Left renal pelvis (tissue), 4 donors: ENCODE data around the gene CNKSR3. TPM values are rescaled to one million over a fixed set of nuclear protein-coding genes. Genes with fewer than 3 reads are reported as not detected.
"Not testable (repeated sequence)": the region's sequence is repeated elsewhere in the genome, so short reads cannot be mapped to it uniquely, and the experiment has no call there.

Source experiments
- DNase-seq, 4 donors: peaks; one replicate each; pipeline ENCODE4 v3.0.0-alpha.2; 2013; ENCODE audit warnings: low read depth in 4 of 4, low spot score in 3 of 4
- polyA plus RNA-seq, 4 donors: library from polyadenylated mRNA; unstranded; fragments of 120-200 nt; gene quantifications; one replicate each; pipeline ENCODE4 v1.2.1, GENCODE V29; 2013; ENCODE audit not compliant: insufficient read length in 4 of 4

The CNKSR3 gene
- polyA plus RNA-seq, 4 donors = 33.1 to 62.8 (median 58.5) TPM

GRCh38 chr6:154529957-154530356 lies 19.5 kb upstream of the CNKSR3 start:
- DNase-seq = no peak

GRCh38 chr6:154528310-154528915 lies 17.9 kb upstream of the CNKSR3 start:
- DNase-seq = no peak

- no peak for DNase-seq
These were observed 16.5 kb upstream of the CNKSR3 start for GRCh38 chr6:154526996-154527395.

GRCh38 chr6:154522576-154522975 lies 12.1 kb upstream of the CNKSR3 start:
- DNase-seq = no peak

GRCh38 chr6:154521412-154521811 lies 10.9 kb upstream of the CNKSR3 start:
- no peak for DNase-seq

DNA sequence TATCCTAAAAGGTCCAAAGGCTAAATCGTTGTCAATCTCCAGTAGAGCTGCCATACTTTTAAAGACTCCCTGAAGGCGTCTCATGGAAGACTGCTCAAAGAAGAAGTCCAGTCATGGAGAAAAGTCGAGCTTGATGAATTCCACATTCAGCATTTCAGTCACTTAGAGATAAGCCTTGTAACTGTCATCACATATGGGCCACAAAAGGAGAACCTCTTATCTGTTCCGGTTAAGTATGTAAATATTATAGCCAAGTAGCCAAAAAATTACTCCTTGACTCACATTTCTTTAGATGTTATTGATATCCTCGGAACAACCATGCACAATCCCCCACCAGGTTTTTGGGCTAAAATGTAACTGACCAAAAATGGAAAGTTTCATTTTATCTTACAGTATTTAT lies 9.8 kb upstream of the CNKSR3 start:
- no peak for DNase-seq

GRCh38 chr6:154518396-154518795 lies 7.9 kb upstream of the CNKSR3 start:
- DNase-seq = no peak

DNA sequence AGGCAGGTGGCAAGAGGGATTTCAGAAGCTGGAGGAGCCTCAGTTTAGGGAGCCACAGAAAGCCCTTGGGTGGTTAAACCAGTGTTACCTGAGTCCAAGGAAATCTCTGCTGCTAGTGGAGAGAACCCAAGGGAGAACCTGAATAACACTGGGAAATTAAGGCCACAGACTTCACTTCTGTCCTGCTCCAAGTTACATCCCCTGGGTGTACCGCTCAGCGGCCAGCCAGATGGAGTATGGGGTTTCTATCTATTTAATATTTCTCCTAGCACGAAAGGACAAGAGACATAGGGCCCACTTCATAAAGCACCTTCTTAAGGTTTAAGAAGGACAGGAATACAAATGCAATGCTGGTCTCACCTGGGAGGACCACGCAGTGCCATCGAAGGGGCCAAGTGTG lies 5.8 kb upstream of the CNKSR3 start:
- no peak for DNase-seq

DNA sequence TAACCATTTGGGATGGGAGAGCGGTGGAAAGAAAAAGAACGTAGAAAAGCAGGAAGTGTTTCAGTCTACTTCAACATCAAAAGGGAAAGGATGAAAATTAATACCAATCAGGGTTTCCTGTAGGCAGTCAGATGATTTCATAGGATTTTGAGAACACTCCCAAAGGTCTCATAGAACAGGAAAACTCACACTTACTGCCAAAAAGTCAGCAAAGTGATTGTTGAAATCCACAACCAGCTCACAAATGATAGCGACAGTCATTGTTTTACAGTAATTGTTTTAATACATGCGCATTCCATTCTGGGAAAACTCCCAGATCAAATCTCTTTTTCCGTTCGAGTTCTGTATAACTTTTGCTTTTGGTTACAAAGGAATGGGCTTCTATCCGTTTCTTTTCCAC lies 5.3 kb upstream of the CNKSR3 start:
- no peak for DNase-seq

DNA sequence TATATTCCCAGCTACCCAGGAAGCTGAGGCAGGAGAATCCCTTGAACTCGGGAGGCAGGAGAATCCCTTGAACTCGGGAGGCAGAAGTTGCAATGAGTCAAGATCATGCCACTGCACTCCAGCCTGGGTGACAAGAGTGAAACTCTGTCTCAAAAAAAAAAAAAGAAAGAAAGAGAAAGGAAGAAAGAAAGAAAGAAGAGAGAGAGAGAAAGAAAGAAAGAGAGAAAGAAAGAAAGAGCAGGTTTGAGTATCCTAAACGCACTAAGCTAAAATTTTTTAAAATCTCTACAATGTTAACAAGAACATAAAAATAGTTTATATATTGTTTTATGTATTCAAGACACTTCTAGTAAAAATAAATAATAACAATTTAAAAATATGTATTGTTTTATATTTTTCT lies 4.6 kb upstream of the CNKSR3 start:
- DNase-seq = not testable (repeated sequence)

DNA sequence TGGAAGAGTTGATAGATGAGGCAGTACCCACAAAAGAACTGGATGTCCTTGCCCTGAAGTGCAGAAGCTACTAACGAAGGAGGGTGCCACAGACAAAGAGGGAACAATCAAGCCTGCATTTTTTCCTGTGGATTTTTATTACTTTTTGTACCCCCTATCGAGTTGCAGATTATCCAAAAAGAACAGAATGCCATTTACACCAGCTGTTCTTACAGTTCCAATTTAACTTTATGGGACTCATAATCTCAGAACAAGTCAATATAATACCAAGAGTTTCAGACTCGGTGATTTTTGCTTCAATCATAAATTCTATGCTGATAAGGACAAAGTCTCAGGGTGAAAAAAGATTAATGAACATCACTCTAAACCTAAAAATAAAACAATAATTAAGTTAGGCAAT lies 4.0 kb upstream of the CNKSR3 start:
- DNase-seq = no peak

- no peak for DNase-seq
These were observed 3.3 kb upstream of the CNKSR3 start for GRCh38 chr6:154513601-154514320.

DNA sequence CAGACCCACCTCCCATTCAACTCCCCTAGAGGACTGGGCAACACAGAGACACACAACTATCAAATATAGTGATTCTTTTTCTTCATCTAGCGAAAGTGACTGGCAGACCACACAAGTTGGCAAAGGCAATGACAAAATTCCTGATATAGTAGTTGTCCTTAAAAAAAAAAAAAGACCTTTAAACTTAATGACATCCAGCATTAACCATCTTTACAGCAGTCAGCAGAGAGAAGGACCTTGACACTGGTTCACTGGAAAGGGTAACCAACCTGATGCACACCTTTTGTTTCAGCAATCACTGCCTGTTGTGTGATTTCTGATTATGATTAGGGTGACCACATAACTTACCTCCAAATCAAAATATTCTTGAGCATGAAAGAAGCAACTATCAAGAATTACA lies 1.7 kb upstream of the CNKSR3 start:
- no peak for DNase-seq

- no peak for DNase-seq
These were observed 1.3 kb upstream of the CNKSR3 start for GRCh38 chr6:154511791-154512190.

DNA sequence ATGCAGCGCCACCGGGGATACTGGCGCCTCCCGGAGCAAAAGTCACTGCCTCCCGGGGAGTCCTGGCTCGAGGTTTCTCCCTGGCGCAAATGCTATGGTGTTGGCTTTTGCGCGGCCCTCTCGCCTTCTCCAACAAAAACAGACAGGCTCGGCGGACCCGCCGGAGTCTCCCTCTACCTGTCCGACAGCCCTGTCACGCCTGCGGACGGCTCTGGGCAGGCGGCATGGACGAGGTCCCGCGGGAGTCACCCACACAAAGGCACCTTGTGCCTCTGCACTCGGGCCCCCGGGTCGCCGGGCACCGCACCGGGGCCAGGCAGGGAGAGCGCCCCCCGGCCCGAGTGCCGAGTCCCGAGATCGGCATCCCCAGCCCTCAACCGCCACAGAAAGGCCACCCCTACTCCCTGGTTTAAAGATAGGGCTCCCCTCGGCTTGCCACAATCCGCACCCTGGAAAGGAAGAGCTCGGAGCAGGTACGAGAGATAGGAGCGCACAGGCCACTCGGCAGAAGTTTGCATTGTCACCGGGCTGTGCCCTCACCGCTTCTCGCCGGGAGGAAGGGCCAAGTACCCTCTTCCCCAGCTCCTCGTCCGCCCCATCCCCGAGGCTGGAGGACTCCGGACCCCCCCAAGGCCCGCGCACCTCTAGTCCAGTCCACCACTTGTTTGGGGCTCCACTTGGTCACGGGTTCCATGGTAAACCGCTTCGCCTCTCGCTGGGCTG lies 903 bp downstream of the CNKSR3 start:
- DNase-seq = no peak

DNA sequence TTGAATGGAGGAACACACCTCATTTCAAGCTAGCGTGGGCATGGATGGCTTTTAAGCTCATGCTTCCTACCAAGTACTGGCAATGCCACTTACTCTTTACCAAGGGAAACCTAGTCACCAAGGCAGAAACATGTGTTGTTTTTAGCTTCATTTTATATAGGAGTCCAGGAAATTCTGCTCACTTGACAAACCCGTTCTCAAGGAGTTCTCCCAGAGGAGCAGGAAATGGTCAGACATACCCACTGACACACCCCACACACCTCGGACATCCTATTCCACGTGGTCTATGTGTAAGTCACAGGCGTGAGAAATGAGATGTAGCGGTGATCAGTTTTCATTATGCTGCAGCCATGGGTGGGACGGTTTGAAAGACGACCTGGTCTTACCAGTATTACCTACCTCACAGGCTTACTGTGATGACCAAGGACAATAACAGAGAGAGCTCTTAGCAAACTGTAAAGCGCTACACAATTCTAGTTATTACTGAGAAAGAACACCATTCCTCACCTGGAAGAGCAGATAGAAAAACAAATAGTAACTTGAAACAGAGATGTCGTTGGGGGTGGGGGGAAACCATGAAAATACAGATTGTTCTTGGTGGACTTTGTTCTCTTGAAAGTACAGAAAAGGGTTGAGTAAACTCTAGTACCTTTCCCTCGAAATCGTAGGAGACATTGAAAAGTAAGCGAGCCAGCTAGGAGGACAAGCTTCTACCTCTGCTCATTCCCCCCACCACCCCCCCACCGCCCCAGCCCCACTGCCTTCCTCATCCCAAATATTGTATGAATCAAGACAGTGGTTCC lies 1.7 kb downstream of the CNKSR3 start:
- no peak for DNase-seq

DNA sequence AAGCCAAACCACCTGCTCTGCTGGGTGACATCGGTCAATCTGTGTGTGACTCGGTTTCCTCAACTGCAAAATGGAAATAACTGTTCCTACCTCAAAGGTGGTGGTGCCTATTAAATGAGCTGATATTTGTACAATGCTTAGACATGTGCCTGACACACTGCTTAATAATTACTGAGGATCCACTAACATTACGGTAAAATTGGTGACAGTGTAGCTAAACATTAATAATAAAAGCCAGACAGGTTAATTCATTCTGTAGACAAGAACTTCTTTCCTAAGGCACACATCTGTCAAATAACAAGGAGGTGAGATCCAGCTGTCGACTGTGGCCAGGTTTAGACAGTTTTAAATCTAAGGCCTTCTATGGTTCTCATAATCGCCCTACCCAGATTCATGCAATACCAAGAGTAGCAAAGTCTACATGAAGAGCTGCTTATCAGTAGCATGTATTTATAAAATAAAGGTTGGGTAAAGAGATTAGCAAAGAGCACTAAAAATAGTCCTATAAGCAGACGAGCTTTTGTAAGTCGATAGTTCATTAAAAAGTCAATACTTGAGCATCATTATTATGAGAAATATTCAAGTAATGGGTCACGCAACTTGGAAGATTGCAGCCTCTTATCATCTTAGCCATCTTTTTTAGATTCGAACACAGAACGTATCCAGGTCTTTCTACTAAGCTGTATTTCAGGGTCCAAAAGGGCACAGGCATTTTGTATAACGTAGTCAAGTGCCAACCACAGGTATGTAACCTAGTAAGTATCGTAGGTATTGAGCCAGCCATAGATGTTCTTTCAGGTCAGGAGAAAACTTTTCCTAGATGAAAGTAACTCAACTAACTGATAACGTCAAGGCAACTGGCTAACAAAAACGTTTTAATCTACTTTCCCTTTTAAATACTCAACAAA lies 3.2 kb downstream of the CNKSR3 start:
- no peak for DNase-seq

DNA sequence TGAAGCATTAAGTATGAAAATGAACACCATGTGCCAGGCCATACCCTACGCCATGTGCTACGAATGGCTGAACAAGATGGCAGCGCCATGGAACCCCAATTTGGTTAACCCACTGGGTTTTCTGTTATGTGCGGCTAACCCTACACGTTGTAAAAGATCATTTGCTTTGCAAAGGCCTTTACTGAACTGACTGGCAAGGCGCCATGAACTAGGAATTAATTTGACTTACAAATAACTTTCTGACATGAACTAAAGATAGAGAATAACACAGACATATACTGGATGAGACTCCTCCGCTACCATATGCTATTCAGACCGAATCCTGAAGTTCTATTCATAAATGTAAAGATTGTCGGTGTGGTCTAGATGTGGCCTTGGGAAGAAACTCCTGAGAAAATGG lies 3.9 kb downstream of the CNKSR3 start:
- no peak for DNase-seq

DNA sequence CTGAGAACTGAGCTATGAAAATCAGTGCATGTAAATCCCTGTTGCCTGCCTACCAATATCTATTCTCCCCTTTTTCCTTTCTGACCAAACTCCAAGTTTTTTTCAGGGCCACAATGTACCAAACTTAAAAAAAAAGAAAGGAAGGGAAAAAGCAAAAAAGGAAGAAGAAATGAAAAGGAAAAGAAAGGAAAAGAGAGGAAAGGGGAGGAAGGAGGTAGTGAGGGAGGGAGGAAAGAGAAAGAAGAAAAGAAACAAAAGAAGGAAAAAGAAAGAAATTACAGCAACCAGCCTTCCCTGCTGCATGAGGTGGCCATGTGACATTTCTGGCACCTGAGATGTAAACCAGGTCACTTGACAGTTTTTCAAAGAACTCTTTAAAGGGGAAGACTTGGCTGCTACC lies 4.4 kb downstream of the CNKSR3 start:
- DNase-seq = no peak

DNA sequence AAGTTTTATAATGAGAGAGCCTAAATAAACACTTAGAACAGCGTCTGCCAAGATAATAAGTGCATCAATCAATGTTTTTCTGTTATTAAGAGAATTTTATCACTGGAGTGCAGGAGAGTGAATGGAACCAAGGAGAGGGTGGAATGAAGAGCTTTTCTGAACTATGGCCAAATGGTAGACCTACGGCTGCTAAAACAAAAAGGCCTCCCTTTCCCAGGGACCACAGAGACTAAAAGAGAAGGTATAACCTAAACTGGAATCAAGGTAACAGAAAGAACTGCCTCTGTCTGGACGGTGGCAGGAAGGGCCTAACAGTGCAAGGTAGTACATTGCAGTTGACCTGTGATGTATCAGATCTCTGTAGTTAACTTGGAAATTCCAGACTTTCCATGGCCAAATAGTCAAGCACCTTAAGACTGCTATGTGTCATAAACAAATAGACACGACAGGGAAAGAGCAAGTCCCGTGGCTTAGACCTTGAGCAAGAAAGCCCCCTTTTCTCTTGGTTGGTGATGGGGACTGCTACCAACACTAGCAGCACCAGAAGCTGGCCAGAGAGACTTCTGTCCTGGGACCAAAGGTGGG lies 5.5 kb downstream of the CNKSR3 start:
- no peak for DNase-seq
